Naive B cell (primary cell): ENCODE measurements around the gene CCL22. TPM values are rescaled to one million over a fixed set of nuclear protein-coding genes. Genes with fewer than 3 reads are reported as not detected.

Experiments used
- ATAC-seq, 2 donors: fragments of 150-1000 bp; cut with Tn5 transposase; 2 replicates each; pipeline ENCODE4 v1.10.0; 2021; ENCODE audit warnings: low read depth in 2 of 2, mild to moderate bottlenecking in 2 of 2, moderate library complexity in 2 of 2
- DNase-seq: peaks from one replicate; pipeline ENCODE4 v3.0.0; 2022
- H3K27ac Mint-ChIP-seq, 6 donors: one replicate each; pipeline ENCODE4 v1.8.0; 2020 to 2022; ENCODE audit warnings: mild to moderate bottlenecking in 6 of 6, mixed read lengths in 6 of 6, moderate library complexity in 5 of 6, inconsistent platforms in 2 of 6
- H3K27me3 Mint-ChIP-seq, 3 donors: one replicate each; pipeline ENCODE4 v1.8.0; 2021 to 2022; ENCODE audit warnings: mixed read lengths in 3 of 3, mild to moderate bottlenecking in 1 of 3
- H3K36me3 Mint-ChIP-seq, 2 donors: one replicate each; pipeline ENCODE4 v1.8.0; 2020 to 2022; ENCODE audit warnings: mixed read lengths in 2 of 2, inconsistent platforms in 1 of 2, mild to moderate bottlenecking in 1 of 2
- H3K4me1 Mint-ChIP-seq, 3 donors: one replicate each; pipeline ENCODE4 v1.8.0; 2020 to 2022; ENCODE audit warnings: mixed read lengths in 3 of 3, inconsistent platforms in 1 of 3, mild to moderate bottlenecking in 1 of 3, moderate library complexity in 1 of 3
- H3K4me3 Mint-ChIP-seq, 8 donors: one replicate each; pipeline ENCODE4 v1.8.0; 2020 to 2022; ENCODE audit warnings: mild to moderate bottlenecking in 8 of 8, mixed read lengths in 8 of 8, moderate library complexity in 8 of 8, inconsistent platforms in 2 of 8
- H3K9me3 Mint-ChIP-seq, 7 donors: one replicate each; pipeline ENCODE4 v1.8.0; 2020 to 2022; ENCODE audit warnings: mixed read lengths in 7 of 7, mild to moderate bottlenecking in 5 of 7, inconsistent platforms in 2 of 7, moderate library complexity in 1 of 7
- polyA plus RNA-seq, 6 donors: library from polyadenylated mRNA; unstranded; fragments of 300-500 nt; fragmentation: Illumina TruSeq; gene quantifications; one replicate each; pipeline ENCODE4 v1.2.3, GENCODE V29; 2021; ENCODE audit warnings: low read depth in 6 of 6

The CCL22 gene
- polyA plus RNA-seq: not detected

GRCh38 chr16:57358527-57359095, at the start of gene CCL22:
Gene CCL22 (plus strand): TSS chr16:57358783. CDS start chr16:57358817, 34 bp downstream.
- peaks cover 14 to 39% (median 21%) of the 10 kb centered on the region in 3 donors for H3K27me3 Mint-ChIP-seq
- no peaks in the 10 kb centered on the region for H3K9me3 Mint-ChIP-seq
- peak within 1 kb of the TSS in 1 of 6 donors; percentile 43 for H3K27ac Mint-ChIP-seq
- H3K4me3 Mint-ChIP-seq: peak within 1 kb of the TSS in 1 of 8 donors; percentile 61
- peak; percentile 57 to 63 for ATAC-seq
- H3K36me3 Mint-ChIP-seq: no peaks in the 10 kb centered on the region
- DNase-seq: no peak
- H3K4me1 Mint-ChIP-seq: peaks cover 13 to 18% (median 17%) of the 10 kb centered on the region in 3 donors

- Mint-ChIP-seq H3K27ac (peak overlapping the region in 1 of 6 donors; percentile 42), H3K36me3 (no peaks in the 10 kb centered on the region), H3K9me3 (no peaks in the 10 kb centered on the region), H3K4me1 (peaks cover 10 to 14% (median 13%) of the 10 kb centered on the region in 3 donors), H3K27me3 (peaks cover 18 to 29% (median 27%) of the 10 kb centered on the region in 3 donors), H3K4me3 (no peak overlapping the region)
- ATAC-seq: no peak
- no peak for DNase-seq
These were observed 47.8 kb upstream of the CCL22 start for GRCh38 chr16:57310801-57311200.

GRCh38 chr16:57313509-57313908, 45.1 kb upstream of the CCL22 start:
- H3K27me3 Mint-ChIP-seq: peaks cover 9 to 19% (median 15%) of the 10 kb centered on the region in 3 donors
- H3K9me3 Mint-ChIP-seq: no peaks in the 10 kb centered on the region
- no peak overlapping the region for H3K27ac Mint-ChIP-seq
- H3K36me3 Mint-ChIP-seq: no peaks in the 10 kb centered on the region
- DNase-seq: no peak
- ATAC-seq: no peak
- peaks cover 10 to 14% (median 13%) of the 10 kb centered on the region in 3 donors for H3K4me1 Mint-ChIP-seq
- no peak overlapping the region for H3K4me3 Mint-ChIP-seq

GRCh38 chr16:57314161-57314785, 44.3 kb upstream of the CCL22 start:
- no peak for ATAC-seq
- Mint-ChIP-seq H3K27me3 (peaks cover 9 to 19% (median 15%) of the 10 kb centered on the region in 3 donors), H3K27ac (peak overlapping the region in 1 of 6 donors; percentile 65), H3K4me1 (peaks cover 10 to 13% (median 13%) of the 10 kb centered on the region in 3 donors), H3K9me3 (no peaks in the 10 kb centered on the region), H3K4me3 (no peak overlapping the region), H3K36me3 (no peaks in the 10 kb centered on the region)
- DNase-seq: no peak

- DNase-seq (no peak), ATAC-seq (no peak)
- Mint-ChIP-seq H3K27me3 (peaks cover 9 to 19% (median 15%) of the 10 kb centered on the region in 3 donors), H3K9me3 (no peaks in the 10 kb centered on the region), H3K4me3 (no peak overlapping the region), H3K36me3 (no peaks in the 10 kb centered on the region), H3K27ac (peak overlapping the region in 1 of 6 donors; percentile 73), H3K4me1 (peaks cover 10 to 13% (median 10%) of the 10 kb centered on the region in 3 donors)
These were observed 43.2 kb upstream of the CCL22 start for GRCh38 chr16:57315416-57315815.

- ATAC-seq (no peak), DNase-seq (no peak)
- Mint-ChIP-seq H3K27ac (no peak overlapping the region), H3K9me3 (no peaks in the 10 kb centered on the region), H3K27me3 (peaks cover 9 to 19% (median 15%) of the 10 kb centered on the region in 3 donors), H3K4me3 (no peak overlapping the region), H3K36me3 (no peaks in the 10 kb centered on the region), H3K4me1 (peaks cover 10 to 13% (median 10%) of the 10 kb centered on the region in 3 donors)
These were observed 42.1 kb upstream of the CCL22 start for GRCh38 chr16:57316390-57317017.

- H3K4me1 Mint-ChIP-seq: peaks cover 7 to 13% (median 10%) of the 10 kb centered on the region in 3 donors
- H3K36me3 Mint-ChIP-seq: no peaks in the 10 kb centered on the region
- no peak overlapping the region for H3K4me3 Mint-ChIP-seq
- ATAC-seq (no peak), DNase-seq (no peak)
- H3K27ac Mint-ChIP-seq: no peak overlapping the region
- H3K9me3 Mint-ChIP-seq: no peaks in the 10 kb centered on the region
- peaks cover 4 to 10% (median 7%) of the 10 kb centered on the region in 3 donors for H3K27me3 Mint-ChIP-seq
These were observed 40.2 kb upstream of the CCL22 start for GRCh38 chr16:57318240-57318970.

GRCh38 chr16:57319646-57320045, 38.9 kb upstream of the CCL22 start:
- Mint-ChIP-seq H3K27me3 (peaks cover 4 to 10% (median 7%) of the 10 kb centered on the region in 3 donors), H3K4me3 (no peak overlapping the region), H3K4me1 (peaks cover 7 to 10% (median 8%) of the 10 kb centered on the region in 3 donors), H3K27ac (no peak overlapping the region), H3K9me3 (no peaks in the 10 kb centered on the region), H3K36me3 (no peaks in the 10 kb centered on the region)
- ATAC-seq: no peak
- no peak for DNase-seq

GRCh38 chr16:57324749-57325148, 33.8 kb upstream of the CCL22 start:
- no peaks in the 10 kb centered on the region for H3K27me3 Mint-ChIP-seq
- ATAC-seq (peak; percentile 51 to 69), DNase-seq (no peak)
- H3K27ac Mint-ChIP-seq: peak overlapping the region in 3 of 6 donors; percentile 48 to 64 (median 57)
- H3K9me3 Mint-ChIP-seq: peaks cover 0 to 4% (median 0%) of the 10 kb centered on the region in 7 donors
- H3K36me3 Mint-ChIP-seq: no peaks in the 10 kb centered on the region
- H3K4me1 Mint-ChIP-seq: peaks cover 8 to 9% (median 8%) of the 10 kb centered on the region in 3 donors
- H3K4me3 Mint-ChIP-seq: peak overlapping the region in 1 of 8 donors; percentile 31

GRCh38 chr16:57325458-57325857, 33.1 kb upstream of the CCL22 start:
- Mint-ChIP-seq H3K4me3 (no peak overlapping the region), H3K27ac (peak overlapping the region in 2 of 6 donors; percentile 32 to 64), H3K27me3 (no peaks in the 10 kb centered on the region), H3K36me3 (no peaks in the 10 kb centered on the region), H3K4me1 (peaks cover 8 to 9% (median 8%) of the 10 kb centered on the region in 3 donors), H3K9me3 (peaks cover 0 to 4% (median 0%) of the 10 kb centered on the region in 7 donors)
- ATAC-seq (no peak), DNase-seq (no peak)

- no peak for DNase-seq
- H3K27ac Mint-ChIP-seq: no peak overlapping the region
- H3K4me3 Mint-ChIP-seq: no peak overlapping the region
- no peak for ATAC-seq
- peaks cover 0 to 14% (median 9%) of the 10 kb centered on the region in 3 donors for H3K27me3 Mint-ChIP-seq
- H3K4me1 Mint-ChIP-seq: peaks cover 4% of the 10 kb centered on the region in 3 donors
- H3K36me3 Mint-ChIP-seq: peaks cover 0 to 5% of the 10 kb centered on the region in 2 donors
- H3K9me3 Mint-ChIP-seq: peaks cover 0 to 16% (median 10%) of the 10 kb centered on the region in 7 donors
These were observed 28.8 kb upstream of the CCL22 start for GRCh38 chr16:57329718-57330327.

GRCh38 chr16:57331355-57331754, 27.2 kb upstream of the CCL22 start:
- Mint-ChIP-seq H3K27ac (no peak overlapping the region), H3K36me3 (peaks cover 0 to 5% of the 10 kb centered on the region in 2 donors), H3K4me3 (no peak overlapping the region), H3K9me3 (peaks cover 0 to 13% (median 10%) of the 10 kb centered on the region in 7 donors), H3K27me3 (peaks cover 0 to 29% (median 15%) of the 10 kb centered on the region in 3 donors), H3K4me1 (no peaks in the 10 kb centered on the region)
- ATAC-seq: no peak
- DNase-seq: no peak

- Mint-ChIP-seq H3K36me3 (peaks cover 0 to 5% of the 10 kb centered on the region in 2 donors), H3K9me3 (peaks cover 0 to 13% (median 12%) of the 10 kb centered on the region in 7 donors), H3K4me3 (no peak overlapping the region), H3K27ac (no peak overlapping the region), H3K27me3 (peaks cover under 1 to 34% (median 19%) of the 10 kb centered on the region in 3 donors), H3K4me1 (no peaks in the 10 kb centered on the region)
- DNase-seq (no peak), ATAC-seq (no peak)
These were observed 25.2 kb upstream of the CCL22 start for GRCh38 chr16:57333402-57333801.
